ENCODE measurements around the gene MGAT5B.
"Not testable (repeated sequence)": the region's sequence is repeated elsewhere in the genome, so short reads cannot be mapped to it uniquely, and the experiment has no call there.

MGAT5B gene

DNA sequence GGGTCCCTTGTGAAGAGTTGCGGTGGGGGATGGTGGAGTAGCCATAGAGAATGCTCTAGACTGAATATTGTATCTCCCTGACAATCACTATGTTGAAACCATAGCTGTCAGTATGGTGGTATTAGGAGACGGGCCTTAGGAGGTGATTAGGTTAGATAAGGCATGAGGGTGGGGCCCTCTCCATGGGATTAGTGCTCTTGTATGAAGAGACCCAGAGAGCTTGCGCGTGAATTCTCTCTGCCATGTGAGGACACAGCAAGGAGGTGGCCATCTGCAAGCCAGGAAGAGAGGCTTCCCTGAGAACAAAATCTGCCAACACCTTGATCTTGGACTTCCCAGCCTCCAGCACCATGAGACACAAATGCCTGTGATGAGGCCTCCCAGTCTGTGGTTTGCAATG is 34.5 kb upstream of the MGAT5B start:
- Histone ChIP-seq H3K4me1 (ENCODE audit: control insufficient read depth, insufficient read depth, low read length) (no peaks in the 10 kb centered on the region), H3K9ac (ENCODE audit: low read length in 2 of 2) (no peak overlapping the region), H3K27ac (ENCODE audit: low read length) (no peak overlapping the region), H3K4me3 (ENCODE audit: low read length in 2 of 2) (no peak overlapping the region), H3K9me3 (ENCODE audit: control insufficient read depth in 2 of 2, low read length in 2 of 2) (peaks cover 0 to 3% of the 10 kb centered on the region in 2 donors), H3K36me3 (ENCODE audit: control insufficient read depth in 2 of 2, insufficient read depth in 2 of 2, low read length in 2 of 2) (no peaks in the 10 kb centered on the region), H3K27me3 (ENCODE audit: control insufficient read depth in 1 of 2, insufficient read depth in 2 of 2, low read length in 2 of 2) (peaks cover 0 to 7% of the 10 kb centered on the region in 2 donors)

DNA sequence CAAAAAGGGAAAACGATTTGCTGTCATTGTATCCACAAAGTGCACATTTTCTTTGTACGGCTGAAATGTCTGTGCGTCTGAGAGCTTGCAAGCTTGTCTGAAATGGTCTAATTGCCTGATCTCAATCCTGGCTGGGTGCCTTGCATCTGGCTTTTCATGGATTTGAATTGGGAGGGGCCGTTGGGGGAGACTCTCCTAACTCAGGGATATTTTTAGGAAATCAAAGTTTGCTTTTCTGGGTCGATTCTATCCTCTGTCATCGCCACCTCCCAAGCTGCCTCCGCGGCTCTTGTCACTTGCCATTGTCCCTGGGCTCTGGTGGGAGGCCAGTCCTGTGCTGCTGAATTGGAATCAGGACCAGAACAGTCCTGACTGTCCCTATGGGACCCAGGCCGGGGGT is 33.3 kb upstream of the MGAT5B start:
- Histone ChIP-seq H3K27ac (ENCODE audit: low read length) (no peak overlapping the region), H3K36me3 (ENCODE audit: control insufficient read depth in 2 of 2, insufficient read depth in 2 of 2, low read length in 2 of 2) (no peaks in the 10 kb centered on the region), H3K4me3 (ENCODE audit: low read length in 2 of 2) (no peak overlapping the region)

GRCh38 chr17:76840443-76840767 is 27.8 kb upstream of the MGAT5B start:
- H3K9ac ChIP-seq (ENCODE audit: low read length in 2 of 2): no peak overlapping the region
- no peak overlapping the region for H3K4me3 ChIP-seq (ENCODE audit: low read length in 2 of 2)
- H3K27me3 ChIP-seq (ENCODE audit: control insufficient read depth in 1 of 2, insufficient read depth in 2 of 2, low read length in 2 of 2): peaks cover 25 to 31% of the 10 kb centered on the region in 2 donors
- H3K27ac ChIP-seq (ENCODE audit: low read length): no peak overlapping the region
- peaks cover 5% of the 10 kb centered on the region for H3K4me1 ChIP-seq (ENCODE audit: control insufficient read depth, insufficient read depth, low read length)
- H3K36me3 ChIP-seq (ENCODE audit: control insufficient read depth in 2 of 2, insufficient read depth in 2 of 2, low read length in 2 of 2): no peaks in the 10 kb centered on the region
- no peaks in the 10 kb centered on the region for H3K9me3 ChIP-seq (ENCODE audit: control insufficient read depth in 2 of 2, low read length in 2 of 2)

More for the DNA sequence above, 33.3 kb upstream of the MGAT5B start:
- H3K4me1 ChIP-seq (ENCODE audit: control insufficient read depth, insufficient read depth, low read length): peaks cover 2% of the 10 kb centered on the region
- no peak overlapping the region for H3K9ac ChIP-seq (ENCODE audit: low read length in 2 of 2)
- H3K9me3 ChIP-seq (ENCODE audit: control insufficient read depth in 2 of 2, low read length in 2 of 2): peaks cover 0 to 3% of the 10 kb centered on the region in 2 donors
- peaks cover 2 to 13% of the 10 kb centered on the region in 2 donors for H3K27me3 ChIP-seq (ENCODE audit: control insufficient read depth in 1 of 2, insufficient read depth in 2 of 2, low read length in 2 of 2)

GRCh38 chr17:76840884-76841775 is 27.1 kb upstream of the MGAT5B start:
- H3K27me3 ChIP-seq (ENCODE audit: control insufficient read depth in 1 of 2, insufficient read depth in 2 of 2, low read length in 2 of 2): peaks cover 25 to 33% of the 10 kb centered on the region in 2 donors
- H3K9ac ChIP-seq (ENCODE audit: low read length in 2 of 2): no peak overlapping the region

GRCh38 chr17:76841776-76842405 is 26.3 kb upstream of the MGAT5B start:
- H3K9ac ChIP-seq (ENCODE audit: low read length in 2 of 2): no peak overlapping the region
- H3K4me3 ChIP-seq (ENCODE audit: low read length in 2 of 2): no peak overlapping the region
- no peaks in the 10 kb centered on the region for H3K36me3 ChIP-seq (ENCODE audit: control insufficient read depth in 2 of 2, insufficient read depth in 2 of 2, low read length in 2 of 2)
- H3K27ac ChIP-seq (ENCODE audit: low read length): no peak overlapping the region
- peaks cover 5% of the 10 kb centered on the region for H3K4me1 ChIP-seq (ENCODE audit: control insufficient read depth, insufficient read depth, low read length)
- peaks cover 25 to 33% of the 10 kb centered on the region in 2 donors for H3K27me3 ChIP-seq (ENCODE audit: control insufficient read depth in 1 of 2, insufficient read depth in 2 of 2, low read length in 2 of 2)
- H3K9me3 ChIP-seq (ENCODE audit: control insufficient read depth in 2 of 2, low read length in 2 of 2): no peaks in the 10 kb centered on the region

More at GRCh38 chr17:76840884-76841775, 27.1 kb upstream of the MGAT5B start:
- Histone ChIP-seq H3K9me3 (ENCODE audit: control insufficient read depth in 2 of 2, low read length in 2 of 2) (no peaks in the 10 kb centered on the region), H3K4me3 (ENCODE audit: low read length in 2 of 2) (no peak overlapping the region), H3K4me1 (ENCODE audit: control insufficient read depth, insufficient read depth, low read length) (peaks cover 5% of the 10 kb centered on the region), H3K36me3 (ENCODE audit: control insufficient read depth in 2 of 2, insufficient read depth in 2 of 2, low read length in 2 of 2) (no peaks in the 10 kb centered on the region), H3K27ac (ENCODE audit: low read length) (no peak overlapping the region)

DNA sequence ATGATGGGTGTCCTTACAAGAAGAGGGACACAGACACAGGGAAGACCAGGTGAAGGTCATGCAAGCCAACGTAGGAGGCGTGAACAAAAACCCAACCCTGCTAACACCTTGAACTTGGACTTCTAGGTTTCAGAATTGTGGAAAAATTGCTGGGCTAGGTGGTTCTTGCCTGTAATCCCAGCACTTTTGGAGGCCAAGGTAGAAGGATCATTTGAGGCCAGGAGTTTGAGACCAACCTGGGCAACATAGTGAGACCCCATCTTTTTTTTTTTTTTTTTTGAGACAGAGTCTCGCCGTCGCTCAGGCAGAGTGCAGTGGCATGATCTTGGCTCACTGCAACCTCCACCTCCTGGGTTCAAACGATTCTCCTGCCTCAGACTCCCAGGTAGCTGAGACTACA is 25.1 kb upstream of the MGAT5B start:
- not testable (repeated sequence) for H3K36me3 ChIP-seq (ENCODE audit: control insufficient read depth in 2 of 2, insufficient read depth in 2 of 2, low read length in 2 of 2); H3K4me3 ChIP-seq (ENCODE audit: low read length in 2 of 2); H3K4me1 ChIP-seq (ENCODE audit: control insufficient read depth, insufficient read depth, low read length); H3K27ac ChIP-seq (ENCODE audit: low read length); H3K9me3 ChIP-seq (ENCODE audit: control insufficient read depth in 2 of 2, low read length in 2 of 2); H3K9ac ChIP-seq (ENCODE audit: low read length in 2 of 2)
- H3K27me3 ChIP-seq (ENCODE audit: control insufficient read depth in 1 of 2, insufficient read depth in 2 of 2, low read length in 2 of 2): peaks cover 25 to 33% of the 10 kb centered on the region in 2 donors

- Histone ChIP-seq H3K9me3 (ENCODE audit: control insufficient read depth in 2 of 2, low read length in 2 of 2) (no peaks in the 10 kb centered on the region), H3K36me3 (ENCODE audit: control insufficient read depth in 2 of 2, insufficient read depth in 2 of 2, low read length in 2 of 2) (no peaks in the 10 kb centered on the region), H3K4me3 (ENCODE audit: low read length in 2 of 2) (no peak overlapping the region), H3K9ac (ENCODE audit: low read length in 2 of 2) (no peak overlapping the region), H3K27ac (ENCODE audit: low read length) (no peak overlapping the region), H3K4me1 (ENCODE audit: control insufficient read depth, insufficient read depth, low read length) (peaks cover 5% of the 10 kb centered on the region), H3K27me3 (ENCODE audit: control insufficient read depth in 1 of 2, insufficient read depth in 2 of 2, low read length in 2 of 2) (peaks cover 23 to 35% of the 10 kb centered on the region in 2 donors)
Observed at GRCh38 chr17:76843703-76844484, 24.3 kb upstream of the MGAT5B start.

GRCh38 chr17:76844485-76844829 is 23.7 kb upstream of the MGAT5B start:
- no peak overlapping the region for H3K9ac ChIP-seq (ENCODE audit: low read length in 2 of 2)
- H3K27me3 ChIP-seq (ENCODE audit: control insufficient read depth in 1 of 2, insufficient read depth in 2 of 2, low read length in 2 of 2): peaks cover 22 to 35% of the 10 kb centered on the region in 2 donors

DNA sequence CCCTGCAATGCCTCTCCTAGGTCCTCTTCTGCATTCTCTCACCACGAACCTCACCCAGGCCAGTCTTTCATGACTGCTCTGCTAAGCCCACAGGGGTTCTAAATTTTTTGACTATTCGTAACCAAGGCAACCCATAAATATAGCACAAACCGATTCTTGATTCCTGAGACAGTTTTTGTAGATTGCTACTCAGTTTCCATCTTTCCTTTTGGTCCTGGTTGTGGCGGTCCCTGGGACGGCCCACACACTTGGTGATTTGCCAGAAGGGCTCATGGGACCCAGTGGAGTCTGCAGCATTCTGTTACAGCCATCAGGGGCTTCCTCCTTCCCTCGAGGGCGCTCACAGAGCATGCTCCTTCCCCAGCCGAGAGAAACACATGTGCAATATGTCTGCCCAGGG is 23.4 kb upstream of the MGAT5B start:
- Histone ChIP-seq H3K27me3 (ENCODE audit: control insufficient read depth in 1 of 2, insufficient read depth in 2 of 2, low read length in 2 of 2) (peaks cover 21 to 33% of the 10 kb centered on the region in 2 donors), H3K4me1 (ENCODE audit: control insufficient read depth, insufficient read depth, low read length) (peaks cover 3% of the 10 kb centered on the region), H3K9me3 (ENCODE audit: control insufficient read depth in 2 of 2, low read length in 2 of 2) (no peaks in the 10 kb centered on the region), H3K4me3 (ENCODE audit: low read length in 2 of 2) (no peak overlapping the region), H3K9ac (ENCODE audit: low read length in 2 of 2) (no peak overlapping the region), H3K27ac (ENCODE audit: low read length) (no peak overlapping the region), H3K36me3 (ENCODE audit: control insufficient read depth in 2 of 2, insufficient read depth in 2 of 2, low read length in 2 of 2) (no peaks in the 10 kb centered on the region)

More at GRCh38 chr17:76844485-76844829, 23.7 kb upstream of the MGAT5B start:
- no peaks in the 10 kb centered on the region for H3K36me3 ChIP-seq (ENCODE audit: control insufficient read depth in 2 of 2, insufficient read depth in 2 of 2, low read length in 2 of 2)
- H3K27ac ChIP-seq (ENCODE audit: low read length): no peak overlapping the region
- no peaks in the 10 kb centered on the region for H3K9me3 ChIP-seq (ENCODE audit: control insufficient read depth in 2 of 2, low read length in 2 of 2)
- H3K4me3 ChIP-seq (ENCODE audit: low read length in 2 of 2): no peak overlapping the region
- peaks cover 5% of the 10 kb centered on the region for H3K4me1 ChIP-seq (ENCODE audit: control insufficient read depth, insufficient read depth, low read length)

- Histone ChIP-seq H3K4me3 (ENCODE audit: low read length in 2 of 2) (no peak overlapping the region), H3K27ac (ENCODE audit: low read length) (no peak overlapping the region), H3K9me3 (ENCODE audit: control insufficient read depth in 2 of 2, low read length in 2 of 2) (no peaks in the 10 kb centered on the region), H3K27me3 (ENCODE audit: control insufficient read depth in 1 of 2, insufficient read depth in 2 of 2, low read length in 2 of 2) (peaks cover 24 to 29% of the 10 kb centered on the region in 2 donors), H3K9ac (ENCODE audit: low read length in 2 of 2) (no peak overlapping the region), H3K36me3 (ENCODE audit: control insufficient read depth in 2 of 2, insufficient read depth in 2 of 2, low read length in 2 of 2) (no peaks in the 10 kb centered on the region), H3K4me1 (ENCODE audit: control insufficient read depth, insufficient read depth, low read length) (no peaks in the 10 kb centered on the region)
Observed at GRCh38 chr17:76845541-76846017, 22.6 kb upstream of the MGAT5B start.
